Mucosa of gallbladder (tissue), 1 donor: Measurements from ENCODE around the gene CCL4. TPM values are rescaled to one million over a fixed set of nuclear protein-coding genes. Genes with fewer than 3 reads are reported as not detected.
"Not testable (repeated sequence)": the region's sequence is repeated elsewhere in the genome, so short reads cannot be mapped to it uniquely, and the experiment has no call there.

Source experiments
- DNase-seq: peaks from one replicate; pipeline ENCODE4 v3.0.0-alpha.2; 2020; ENCODE audit warnings: low spot score
- total RNA-seq: library from RNA; stranded (reverse); gene quantifications from one replicate; pipeline ENCODE4 v1.2.1, GENCODE V29; 2021
- donor health status: DM: no; HTN: no; CAD: no.

CCL4 gene
- total RNA-seq, 1 donor from 2014 or later = 27.6 TPM

DNA sequence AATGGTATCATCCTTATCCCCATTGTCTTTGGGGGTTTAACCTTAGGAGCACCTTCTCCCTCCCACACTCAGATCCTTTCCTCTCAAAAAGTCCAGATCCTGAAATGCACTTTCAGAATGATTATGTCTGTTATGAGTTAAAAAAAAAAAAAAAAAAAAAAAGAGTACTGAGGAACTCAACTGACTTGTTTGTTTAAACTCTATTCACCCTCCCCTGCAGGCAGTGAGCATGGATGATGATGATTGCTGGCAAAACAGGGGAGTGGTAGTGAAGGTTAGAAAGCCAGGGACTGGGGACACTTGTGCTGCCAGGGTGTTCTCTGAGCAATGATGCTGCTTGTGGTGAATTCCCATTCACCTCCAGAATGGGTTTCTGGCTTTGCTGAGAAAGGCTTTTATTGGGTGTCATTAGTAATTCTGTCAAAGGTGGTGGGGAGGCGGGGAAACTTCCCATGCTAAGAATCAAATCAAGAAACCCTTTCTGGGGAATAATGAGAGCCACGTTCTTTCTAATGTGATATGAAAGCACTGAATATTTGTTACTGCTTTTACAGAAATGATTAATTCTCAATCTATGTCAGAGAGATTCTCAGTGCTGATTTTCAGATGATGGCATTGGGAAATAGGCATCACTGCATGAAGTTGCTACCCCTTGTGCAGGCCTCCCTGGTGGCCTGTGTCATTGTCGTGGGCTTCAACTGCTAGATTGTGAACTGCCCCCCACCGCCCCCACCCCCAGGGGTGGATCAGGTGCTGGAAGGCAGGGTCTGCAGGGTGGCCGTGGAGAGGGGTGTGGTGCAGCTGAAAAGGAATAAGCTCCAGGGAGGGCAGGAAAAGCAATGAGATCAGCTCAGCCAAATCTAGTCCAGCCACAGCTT lies 14.1 kb downstream of the CCL4 start:
- DNase-seq = no peak

DNA sequence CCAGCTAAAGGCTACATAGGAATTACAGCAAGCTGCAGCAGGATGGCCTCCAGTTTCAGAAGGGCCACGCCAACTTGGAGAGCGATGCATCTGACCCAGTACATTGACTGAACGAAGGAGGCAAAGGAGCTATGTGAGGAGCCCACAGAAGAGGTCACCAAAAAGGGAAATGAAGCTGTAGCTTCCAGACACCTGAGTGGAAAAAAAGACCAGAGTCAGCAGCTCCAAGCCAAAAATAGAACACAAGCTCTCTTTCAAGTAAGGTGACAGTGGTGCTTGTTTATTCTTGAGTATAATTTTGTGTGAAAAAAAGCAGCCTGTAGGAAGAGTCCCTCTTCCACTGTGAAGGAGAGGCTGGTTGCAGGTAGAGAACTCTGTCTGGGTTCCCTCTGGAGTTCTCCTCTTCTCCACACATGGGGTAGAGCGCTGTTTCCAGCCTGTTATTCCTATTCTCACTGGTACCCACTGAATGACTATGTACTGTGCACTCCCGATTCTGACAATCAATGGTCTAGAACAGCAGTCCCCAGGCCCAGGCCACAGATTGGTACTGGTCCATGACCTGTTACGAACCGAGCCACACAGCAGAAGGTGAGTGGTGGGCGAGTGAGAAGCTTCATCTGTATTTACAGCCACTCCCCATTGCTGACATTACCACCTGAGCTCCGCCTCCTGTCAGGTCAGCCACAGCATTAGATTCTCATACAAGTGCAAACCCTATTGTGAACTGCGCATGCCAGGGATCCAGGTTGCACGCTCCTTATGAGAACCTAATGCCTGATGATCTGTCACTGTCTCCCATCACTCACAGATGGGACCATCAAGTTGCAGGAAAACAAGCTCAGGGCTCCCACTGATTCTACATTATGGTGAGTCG lies 15.1 kb downstream of the CCL4 start:
- DNase-seq = no peak

DNA sequence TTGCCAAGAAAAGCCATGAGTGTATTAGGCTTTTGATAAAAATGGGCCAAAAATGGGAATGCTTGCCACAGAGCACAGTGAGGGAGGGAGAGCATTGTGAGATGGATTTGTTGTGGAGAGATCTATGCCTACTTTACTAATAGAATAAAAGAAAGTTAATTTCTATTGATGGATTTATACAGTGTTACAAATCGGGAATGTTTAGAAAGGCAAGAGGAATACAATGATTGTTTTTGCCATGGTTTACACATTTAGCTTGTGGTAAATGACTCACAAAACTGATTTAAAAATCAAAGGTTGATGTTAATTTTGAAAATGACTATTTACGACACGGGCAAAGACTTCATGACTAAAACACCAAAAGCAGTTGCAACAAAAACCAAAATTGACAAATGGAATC lies 16.6 kb downstream of the CCL4 start:
- no peak for DNase-seq

DNA sequence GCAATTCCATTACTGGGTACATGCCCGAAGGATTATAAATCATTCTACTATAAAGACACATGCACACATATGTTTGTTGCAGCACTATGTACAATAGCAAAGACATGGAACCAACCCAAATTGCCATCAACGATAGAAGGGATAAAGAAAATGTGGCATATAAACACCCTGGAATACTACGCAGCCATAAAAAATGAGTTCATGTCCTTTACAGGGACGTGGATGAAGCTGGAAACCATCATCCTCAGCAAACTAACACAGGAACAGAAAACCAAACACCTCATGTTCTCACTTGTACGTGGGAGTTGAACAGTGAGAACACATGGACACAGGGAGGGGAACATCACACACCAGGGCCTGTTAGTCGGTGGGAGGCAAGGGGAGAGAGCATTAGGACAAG lies 17.5 kb downstream of the CCL4 start:
- DNase-seq = not testable (repeated sequence)

DNA sequence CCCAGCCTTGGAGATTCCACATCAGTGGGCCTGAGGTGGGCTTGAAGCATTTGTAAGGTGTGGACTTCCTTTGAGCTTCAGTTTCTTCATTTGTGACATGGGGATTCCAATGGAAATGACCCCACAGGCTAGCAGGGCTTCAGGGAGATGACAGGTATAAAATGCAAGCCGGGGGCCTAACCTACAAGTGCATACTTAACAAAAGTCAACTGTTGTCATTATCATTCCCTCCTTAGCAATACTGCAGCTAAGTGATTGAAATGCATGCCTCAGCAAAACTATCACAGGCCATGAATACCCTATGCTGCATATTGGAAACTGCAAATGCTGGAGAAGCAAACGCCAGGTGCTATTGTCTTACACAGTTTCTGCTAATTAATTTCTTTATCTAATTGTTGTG lies 19.8 kb downstream of the CCL4 start:
- no peak for DNase-seq

DNA sequence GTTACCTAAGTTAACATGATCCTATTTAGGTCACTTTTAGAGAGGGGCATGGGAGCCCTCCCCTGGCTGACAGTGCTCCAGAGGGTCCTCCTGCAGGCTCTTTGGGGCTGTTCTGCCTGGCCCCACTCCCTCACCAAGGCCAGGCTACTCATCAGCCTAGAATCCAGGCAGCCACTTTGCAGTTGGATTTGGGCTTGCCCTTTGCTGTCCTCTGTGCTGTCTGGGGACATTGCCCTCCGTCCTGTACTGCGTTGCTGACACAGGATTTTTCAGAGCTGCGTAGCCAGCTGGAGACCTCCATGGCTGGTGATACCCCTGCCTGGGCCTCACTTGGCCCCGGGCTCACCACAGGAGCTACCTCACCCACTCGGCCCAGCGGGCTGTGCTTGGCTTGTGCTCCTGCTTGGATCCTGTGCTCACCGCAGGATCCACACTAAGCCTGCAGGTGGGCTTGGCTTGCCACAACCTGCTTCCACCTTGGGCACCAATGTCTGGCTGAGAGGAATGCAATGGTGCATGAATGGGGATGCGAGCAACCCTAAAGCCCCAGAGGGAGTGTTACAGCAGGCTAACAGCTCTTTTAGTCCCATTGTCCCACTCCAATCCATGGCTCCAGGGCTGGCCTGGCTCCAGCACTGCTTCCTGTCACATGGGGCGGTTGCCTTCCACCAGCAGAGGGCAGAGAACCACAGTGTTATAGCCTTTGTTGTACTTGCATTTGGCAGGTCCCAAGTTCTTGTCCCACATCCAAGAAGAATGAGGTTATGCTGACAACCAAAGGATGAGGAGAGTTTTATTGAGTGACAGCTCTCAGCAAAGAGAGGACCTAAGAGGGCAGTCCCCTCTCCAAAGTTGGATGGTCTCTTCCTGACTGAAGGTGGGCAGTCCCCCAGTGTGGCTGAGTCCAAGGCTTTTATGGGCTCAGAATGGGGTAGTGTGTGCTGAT lies 21.5 kb downstream of the CCL4 start:
- no peak for DNase-seq

DNA sequence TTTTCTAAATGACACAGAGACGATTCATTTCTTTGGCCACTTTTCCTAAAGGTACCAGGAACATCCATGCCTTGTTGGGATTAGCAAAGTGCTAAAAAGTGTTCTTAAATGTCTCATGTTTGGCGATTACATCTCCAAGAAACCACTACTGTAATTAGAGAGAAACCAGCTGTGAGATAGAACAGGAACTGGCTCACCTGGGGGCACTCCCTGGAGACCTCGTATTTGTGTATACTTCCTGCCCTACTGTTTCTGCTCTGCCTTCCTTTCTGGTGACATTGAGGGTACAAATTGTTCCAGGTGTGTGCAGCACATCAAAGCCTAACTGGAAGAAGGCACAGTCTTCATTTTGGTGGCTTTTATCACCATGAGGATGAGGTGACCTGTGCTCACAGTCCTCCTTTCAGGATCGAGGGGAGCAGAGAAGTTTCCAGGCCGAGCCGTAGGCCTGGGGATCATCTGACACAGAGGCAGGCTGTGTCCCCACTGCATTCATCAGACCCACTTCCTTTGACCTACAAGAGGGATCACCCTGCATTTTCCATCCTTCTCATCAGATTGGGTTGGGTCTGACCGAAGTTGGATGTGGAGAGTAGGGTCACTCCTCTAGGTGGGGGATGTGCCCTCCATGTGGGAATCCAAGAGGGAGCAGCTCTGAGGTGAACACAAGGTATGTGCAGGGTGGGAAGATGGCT lies 23.7 kb downstream of the CCL4 start:
- no peak for DNase-seq

DNA sequence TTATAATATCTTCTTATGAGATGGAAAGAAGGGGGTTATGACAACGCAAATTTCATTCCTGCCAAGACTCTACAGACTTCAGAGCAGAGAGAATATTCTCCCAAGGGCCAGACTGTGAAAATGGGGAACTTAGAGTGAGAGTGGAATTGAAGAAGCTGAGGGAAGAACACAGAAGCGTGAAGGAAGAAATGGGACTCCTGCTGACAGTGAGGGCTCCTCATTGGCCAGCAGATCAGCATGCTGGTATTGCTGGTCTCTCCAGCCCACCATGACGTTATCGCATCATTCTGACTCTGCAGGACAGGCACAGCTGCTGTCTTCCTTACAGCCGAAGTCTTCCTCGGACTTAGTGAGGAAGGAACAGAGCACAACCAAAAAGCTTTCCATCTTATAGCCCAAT lies 24.3 kb downstream of the CCL4 start:
- no peak for DNase-seq

DNA sequence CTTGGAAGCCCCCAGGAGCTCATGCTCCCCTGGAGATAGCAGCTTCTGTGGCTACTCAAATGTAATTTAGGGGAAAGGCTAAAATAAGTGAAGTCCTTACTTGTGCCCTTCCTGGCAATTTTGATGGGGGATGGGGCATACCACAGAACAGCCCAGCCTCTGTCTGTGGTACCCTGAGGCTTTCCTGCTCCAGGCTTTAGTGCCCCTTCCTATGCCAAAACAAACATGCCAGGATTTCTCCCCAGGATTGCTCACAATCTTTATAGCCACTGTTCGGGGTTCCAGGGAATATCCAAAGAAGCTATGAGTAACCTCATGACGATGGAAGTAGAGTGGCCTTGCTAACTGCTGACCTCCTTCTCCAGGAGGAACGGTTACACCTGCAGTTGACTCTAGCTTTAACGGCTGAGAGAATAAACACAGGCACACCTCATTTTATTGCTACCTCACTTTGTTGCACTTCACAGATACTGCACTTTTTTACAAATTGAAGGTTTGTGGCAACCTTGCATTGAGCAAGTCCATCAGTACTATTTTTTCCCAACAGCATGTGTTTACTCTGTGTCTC lies 24.9 kb downstream of the CCL4 start:
- DNase-seq = no peak

DNA sequence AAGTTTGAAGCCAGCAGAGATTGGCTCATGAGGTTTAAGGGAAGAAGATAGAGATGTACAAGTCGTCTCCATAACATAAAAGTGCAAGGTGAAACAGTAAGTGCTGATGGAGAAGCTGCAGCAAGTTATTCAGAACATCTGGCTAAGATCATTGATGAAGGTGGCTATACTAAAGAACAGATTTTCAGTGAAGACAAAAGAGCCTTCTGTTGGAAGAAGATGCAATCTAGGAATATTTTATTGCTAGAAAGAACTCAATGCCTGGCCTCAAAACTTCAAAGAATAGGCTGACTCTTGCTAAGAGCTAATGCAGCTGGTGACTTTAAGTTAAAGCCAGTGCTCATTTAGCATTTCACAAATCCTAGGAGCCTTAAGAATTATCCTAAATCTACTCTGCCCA lies 26.0 kb downstream of the CCL4 start:
- no peak for DNase-seq

DNA sequence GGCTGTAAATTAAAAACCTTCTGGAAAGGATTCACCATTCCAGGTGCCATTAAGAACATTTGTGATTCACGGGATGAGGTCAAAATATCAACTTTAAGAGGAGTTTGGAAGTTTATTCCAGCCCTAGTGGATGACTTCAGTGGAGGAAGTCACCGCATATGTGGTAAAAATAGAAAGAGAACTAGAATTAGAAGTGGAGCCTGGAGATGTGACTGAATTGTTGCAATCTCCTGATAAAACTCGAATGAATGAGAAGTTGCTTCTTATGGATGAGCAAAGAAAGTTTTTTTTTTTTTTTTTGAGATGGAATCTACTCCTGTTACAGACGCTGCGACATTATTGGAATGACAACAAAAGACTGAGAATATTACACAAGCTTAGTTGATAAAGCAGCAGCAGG lies 26.7 kb downstream of the CCL4 start:
- no peak for DNase-seq

DNA sequence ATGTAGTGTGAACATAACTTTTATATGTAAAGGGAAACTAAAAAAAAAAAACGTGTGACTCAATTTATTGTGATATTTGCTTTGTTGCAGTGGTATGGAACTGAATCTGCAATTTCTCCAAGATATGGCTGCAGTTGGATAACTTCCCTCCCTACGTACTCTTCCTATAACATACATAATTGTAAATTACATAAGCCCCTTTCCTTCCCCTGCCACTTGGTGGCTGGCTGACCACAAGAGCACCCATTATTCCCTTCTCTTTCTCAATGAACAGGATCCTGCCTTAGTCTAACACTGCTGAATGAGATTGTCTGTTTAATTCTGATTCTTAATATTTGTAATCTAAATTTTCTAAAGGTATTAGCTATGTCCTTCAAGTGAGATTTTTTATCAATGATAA lies 27.8 kb downstream of the CCL4 start:
- DNase-seq = no peak

DNA sequence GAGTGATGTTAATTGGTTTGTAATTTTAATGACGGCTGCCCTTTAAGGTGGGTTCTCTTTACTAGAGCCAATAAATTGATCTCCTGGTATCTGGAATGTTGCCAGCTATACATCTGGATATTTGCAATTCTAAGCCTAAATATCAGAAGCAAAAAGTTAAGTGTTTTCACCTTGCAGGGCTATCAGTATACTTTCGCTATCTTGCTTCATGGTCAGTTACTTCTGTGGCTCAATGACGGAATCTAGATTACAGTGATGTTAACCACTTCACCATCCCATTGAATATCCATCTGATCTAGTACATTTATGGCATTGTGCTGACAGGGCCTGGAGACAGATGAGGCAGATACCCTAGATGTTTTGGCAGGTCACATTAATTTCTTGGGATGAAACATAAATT lies 28.3 kb downstream of the CCL4 start:
- DNase-seq = no peak

DNA sequence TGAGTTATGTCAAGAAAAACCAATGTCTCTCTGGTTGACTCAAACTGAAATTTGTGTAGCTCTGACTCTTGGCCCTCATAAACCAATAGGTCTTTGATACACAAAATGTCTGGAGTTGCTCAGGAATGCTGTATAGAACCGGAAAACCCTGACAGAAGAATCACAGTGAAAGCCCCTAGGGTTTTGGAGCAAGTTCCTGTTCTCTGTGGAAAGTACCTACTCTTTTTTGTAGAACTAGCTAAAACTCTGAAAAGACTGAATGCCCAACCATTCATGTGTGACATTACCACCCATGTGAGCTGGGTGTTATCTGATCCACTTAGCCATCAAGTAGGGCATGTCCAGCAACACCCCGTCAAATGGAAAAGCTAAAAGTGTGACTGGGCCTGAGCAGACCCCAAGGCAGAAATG lies 28.8 kb downstream of the CCL4 start:
- no peak for DNase-seq

DNA sequence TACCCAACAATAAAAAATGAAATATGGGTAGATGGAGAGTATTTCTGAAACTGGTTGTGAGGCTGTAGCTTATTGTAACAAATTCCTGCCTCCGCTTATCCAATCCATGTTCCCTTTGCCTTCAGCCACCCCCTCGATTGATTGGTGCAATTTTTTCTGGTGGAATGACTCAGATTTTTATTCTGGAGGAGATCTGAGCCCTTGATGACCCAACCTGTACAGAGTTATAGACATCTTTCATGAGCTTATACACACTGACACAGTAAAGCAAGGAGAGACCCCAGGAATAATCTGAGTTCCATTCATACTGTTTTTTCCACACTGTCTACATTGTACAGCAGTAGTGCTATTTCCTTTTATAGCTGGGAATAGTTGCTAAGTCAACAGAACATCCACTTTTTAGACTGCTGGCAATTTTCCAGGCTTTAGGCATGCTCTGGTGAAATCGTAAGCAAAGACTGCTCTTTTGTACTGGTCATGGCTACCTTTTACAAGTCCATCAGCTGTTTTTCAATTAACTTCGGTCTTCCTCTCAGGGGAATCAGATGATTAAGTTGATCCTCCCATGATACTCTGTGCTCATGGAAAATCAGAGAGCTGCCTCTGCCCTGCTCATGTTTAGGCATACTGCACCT lies 30.1 kb downstream of the CCL4 start:
- no peak for DNase-seq

DNA sequence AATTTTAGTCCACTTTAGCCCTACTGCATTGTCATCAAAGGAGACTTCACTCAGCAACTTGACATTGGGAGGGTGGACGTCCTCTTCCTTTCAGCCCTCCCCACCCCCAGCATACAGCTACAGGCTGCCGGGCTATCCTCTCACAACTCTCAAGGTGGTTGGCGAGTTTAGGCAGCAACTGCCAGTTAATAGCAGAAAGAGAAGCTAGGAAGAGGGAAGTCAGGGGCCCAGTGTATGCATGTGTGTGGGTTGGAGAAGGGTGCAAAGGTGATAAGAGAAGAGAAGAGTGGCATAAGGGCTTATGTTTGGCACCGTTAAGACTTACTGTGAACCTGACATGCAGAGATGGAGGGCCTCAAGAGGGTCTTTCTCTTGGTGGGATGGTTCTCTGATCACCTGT lies 31.8 kb downstream of the CCL4 start:
- DNase-seq = no peak

DNA sequence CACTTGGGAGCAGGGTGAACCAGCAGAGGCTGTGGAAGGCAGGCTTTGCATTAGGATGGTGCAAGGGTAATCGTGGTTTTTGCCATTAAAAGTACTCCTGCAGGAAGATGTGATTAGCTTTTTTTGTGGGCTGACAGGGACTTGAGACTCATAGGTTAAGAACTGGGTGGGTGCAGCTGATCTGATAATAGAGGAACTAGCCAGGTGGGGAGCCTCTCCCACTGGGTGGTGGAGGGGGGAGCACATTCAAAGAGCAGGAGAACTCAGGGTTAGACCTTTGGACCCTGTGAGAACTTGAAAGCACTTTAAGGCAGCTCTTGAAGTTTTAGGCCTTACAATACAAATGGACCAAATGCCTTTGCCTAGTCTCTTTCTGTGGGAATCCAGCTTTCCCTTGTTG lies 32.4 kb downstream of the CCL4 start:
- no peak for DNase-seq

DNA sequence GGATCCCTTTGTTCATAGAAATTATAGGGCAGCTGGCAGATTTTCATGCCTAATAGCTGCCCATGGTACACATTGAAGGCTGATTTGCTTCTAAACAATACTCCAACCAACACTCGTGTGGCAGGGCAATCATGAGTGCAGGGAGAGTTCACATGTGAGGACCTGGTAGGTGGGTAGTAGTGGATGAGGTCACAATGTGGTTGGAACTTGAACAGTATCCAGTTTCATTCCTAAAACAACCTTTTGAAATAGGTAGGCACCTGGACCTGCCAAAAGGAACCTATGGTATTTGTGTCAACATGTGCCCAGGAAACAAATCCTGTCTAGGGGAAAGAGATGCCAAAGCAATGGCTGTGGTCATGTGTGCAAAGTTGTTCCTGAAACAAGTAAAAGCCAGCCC lies 32.8 kb downstream of the CCL4 start:
- no peak for DNase-seq

DNA sequence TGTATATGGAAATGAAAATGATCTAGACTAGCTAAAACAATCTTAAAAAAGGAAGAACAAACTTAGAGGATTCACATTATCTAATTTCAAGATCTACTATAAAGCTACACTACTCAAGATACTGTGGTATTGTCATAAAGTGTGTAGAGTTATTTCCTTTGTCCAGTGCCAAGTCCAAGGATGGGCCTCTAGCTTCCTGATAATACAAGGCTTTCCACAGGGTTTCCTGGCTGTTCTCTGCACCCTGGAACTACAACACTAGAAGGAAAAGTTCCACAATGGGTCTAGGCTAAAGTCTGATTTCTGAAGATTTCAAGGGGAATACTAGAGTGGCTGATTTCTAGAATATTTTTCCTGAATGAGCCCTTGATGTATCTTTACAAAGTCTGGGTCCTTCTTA lies 38.6 kb downstream of the CCL4 start:
- DNase-seq = no peak

DNA sequence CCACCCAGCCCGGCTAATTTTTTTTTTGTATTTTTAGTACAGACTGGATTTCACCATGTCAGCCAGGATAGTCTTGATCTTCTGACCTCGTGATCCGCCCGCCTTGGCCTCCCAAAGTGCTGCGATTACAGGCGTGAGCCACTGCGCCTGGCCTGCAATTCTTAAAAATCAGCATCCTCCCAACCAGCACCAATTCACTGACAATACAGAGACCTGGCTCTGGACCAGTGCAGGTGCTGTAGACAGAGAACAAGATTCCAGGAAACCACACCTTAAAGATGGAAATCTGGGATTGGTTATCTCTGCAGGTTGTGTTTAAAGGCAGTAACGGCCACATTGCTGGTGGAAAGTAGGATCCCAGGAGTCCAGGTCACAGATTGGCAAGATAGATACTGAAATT lies 39.2 kb downstream of the CCL4 start:
- no peak for DNase-seq
